HG03064 (cell line): Measurements from ENCODE around the gene UBE3B.

ENCODE experiments used
- ATAC-seq: cut with Tn5 transposase; IDR thresholded peaks from one replicate; pipeline ENCODE4 v1.9.1; 2021; ENCODE audit warnings: low read depth; ENCODE audit not compliant: unreplicated experiment

The UBE3B gene

GRCh38 chr12:109549613-109550270, 72.3 kb downstream of the UBE3B start:
- no peak for ATAC-seq

- ATAC-seq, result no peak
Measured at GRCh38 chr12:109550281-109550680, 72.8 kb downstream of the UBE3B start.

- no peak for ATAC-seq
Measured at GRCh38 chr12:109551108-109551507, 73.7 kb downstream of the UBE3B start.

GRCh38 chr12:109552971-109553370, 75.5 kb downstream of the UBE3B start:
- no peak for ATAC-seq

- no peak for ATAC-seq
Measured at GRCh38 chr12:109553483-109553882, 76.0 kb downstream of the UBE3B start.

GRCh38 chr12:109553906-109554500, 76.6 kb downstream of the UBE3B start:
- no peak for ATAC-seq

GRCh38 chr12:109554761-109555160, 77.3 kb downstream of the UBE3B start:
- no peak for ATAC-seq

- no peak for ATAC-seq
Measured at GRCh38 chr12:109555431-109556315, 78.2 kb downstream of the UBE3B start.

- ATAC-seq, result no peak
Measured at GRCh38 chr12:109557200-109557599, 79.8 kb downstream of the UBE3B start.

GRCh38 chr12:109557805-109558204, 80.4 kb downstream of the UBE3B start:
- ATAC-seq, result no peak

- no peak for ATAC-seq
Measured at GRCh38 chr12:109558374-109559199, 81.2 kb downstream of the UBE3B start.

GRCh38 chr12:109559200-109559505, 81.7 kb downstream of the UBE3B start:
- ATAC-seq, result no peak

- ATAC-seq, result no peak
Measured at GRCh38 chr12:109559601-109560000, 82.2 kb downstream of the UBE3B start.

- ATAC-seq, result no peak
Measured at GRCh38 chr12:109560867-109561710, 83.7 kb downstream of the UBE3B start.

GRCh38 chr12:109561711-109562030, 84.2 kb downstream of the UBE3B start:
- ATAC-seq, result no peak

GRCh38 chr12:109562871-109563270, 85.4 kb downstream of the UBE3B start:
- ATAC-seq, result no peak

- no peak for ATAC-seq
Measured at GRCh38 chr12:109563291-109564284, 86.2 kb downstream of the UBE3B start.

- no peak for ATAC-seq
Measured at GRCh38 chr12:109566424-109566823, 89.0 kb downstream of the UBE3B start.

- no peak for ATAC-seq
Measured at GRCh38 chr12:109567296-109567695, 89.9 kb downstream of the UBE3B start.
